K562 (cell line): ENCODE measurements around the gene POMP.

ENCODE experiments used
- EZH2 ChIP-seq: IDR thresholded peaks from 2 replicates; pipeline ENCODE4 v1.6.1; 2012; ENCODE audit warnings: low read depth, mild to moderate bottlenecking, inconsistent platforms, low read length, borderline replicate concordance
- NCOA2 ChIP-seq, 2 experiments: fragments of 450-650 bp; IDR thresholded peaks; 2 replicates each; pipeline ENCODE4 v1.6.1; 2018; ENCODE audit warnings: mild to moderate bottlenecking in 2 of 2, moderate library complexity in 1 of 2; ENCODE audit not compliant: partially characterized antibody in 2 of 2
- NFRKB ChIP-seq: fragments of 450-650 bp; IDR thresholded peaks from 2 replicates; pipeline ENCODE4 v1.6.1; 2016; ENCODE audit warnings: low read depth
- TCF7L2 ChIP-seq: fragments of 150-350 bp; IDR thresholded peaks from 2 replicates; pipeline ENCODE4 v1.6.1; 2016; ENCODE audit warnings: low read depth, mild to moderate bottlenecking, low read length, moderate library complexity
- TGIF2 ChIP-seq: sonication (generic); formaldehyde crosslinking; IDR thresholded peaks from 2 replicates; pipeline ENCODE4 v1.8.1; 2022; ENCODE audit warnings: mild to moderate bottlenecking, missing genetic modification reagents, moderate library complexity
- TF ChIP-seq, protein P1 (sequence below), 3 experiments: IDR thresholded peaks in 2 of 3; conservative IDR thresholded peaks in 1 of 3; 2 replicates each; pipeline ENCODE4 v1.5.1; 2011 to 2012; ENCODE audit warnings: low read length in 3 of 3, mild to moderate bottlenecking in 3 of 3, control low read depth in 2 of 3, improper control_type of control experiment in 1 of 3, inconsistent platforms in 1 of 3, low read depth in 1 of 3, mixed read lengths in 1 of 3, moderate library complexity in 1 of 3; ENCODE audit not compliant: insufficient read depth in 2 of 3
- TF ChIP-seq, protein P2 (sequence below): sonication (generic); formaldehyde crosslinking; IDR thresholded peaks from 2 replicates; pipeline ENCODE4 v1.8.0; 2022; ENCODE audit warnings: mild to moderate bottlenecking, low read depth, missing genetic modification reagents

GRCh38 chr13:28707629-28708427 is 48.9 kb downstream of the POMP start:
- TF ChIP-seq EZH2 (no peak), NFRKB (no peak), NCOA2 (IDR thresholded peaks at IDR 0.05; ENCODE audit: partially characterized antibody in 2 of 2) (no peak), TGIF2 (CRISPR knock-in tag) (no peak), TCF7L2 (no peak)
- TF ChIP-seq, protein P1, sequence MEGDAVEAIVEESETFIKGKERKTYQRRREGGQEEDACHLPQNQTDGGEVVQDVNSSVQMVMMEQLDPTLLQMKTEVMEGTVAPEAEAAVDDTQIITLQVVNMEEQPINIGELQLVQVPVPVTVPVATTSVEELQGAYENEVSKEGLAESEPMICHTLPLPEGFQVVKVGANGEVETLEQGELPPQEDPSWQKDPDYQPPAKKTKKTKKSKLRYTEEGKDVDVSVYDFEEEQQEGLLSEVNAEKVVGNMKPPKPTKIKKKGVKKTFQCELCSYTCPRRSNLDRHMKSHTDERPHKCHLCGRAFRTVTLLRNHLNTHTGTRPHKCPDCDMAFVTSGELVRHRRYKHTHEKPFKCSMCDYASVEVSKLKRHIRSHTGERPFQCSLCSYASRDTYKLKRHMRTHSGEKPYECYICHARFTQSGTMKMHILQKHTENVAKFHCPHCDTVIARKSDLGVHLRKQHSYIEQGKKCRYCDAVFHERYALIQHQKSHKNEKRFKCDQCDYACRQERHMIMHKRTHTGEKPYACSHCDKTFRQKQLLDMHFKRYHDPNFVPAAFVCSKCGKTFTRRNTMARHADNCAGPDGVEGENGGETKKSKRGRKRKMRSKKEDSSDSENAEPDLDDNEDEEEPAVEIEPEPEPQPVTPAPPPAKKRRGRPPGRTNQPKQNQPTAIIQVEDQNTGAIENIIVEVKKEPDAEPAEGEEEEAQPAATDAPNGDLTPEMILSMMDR (IDR thresholded peaks at IDR 0.05 in 2 of 3, conservative IDR thresholded peaks at IDR 0.05 in 1 of 3; ENCODE audit: insufficient read depth in 2 of 3, low read depth in 1 of 3, low read length in 3 of 3): no peak
- TF ChIP-seq, protein P2, sequence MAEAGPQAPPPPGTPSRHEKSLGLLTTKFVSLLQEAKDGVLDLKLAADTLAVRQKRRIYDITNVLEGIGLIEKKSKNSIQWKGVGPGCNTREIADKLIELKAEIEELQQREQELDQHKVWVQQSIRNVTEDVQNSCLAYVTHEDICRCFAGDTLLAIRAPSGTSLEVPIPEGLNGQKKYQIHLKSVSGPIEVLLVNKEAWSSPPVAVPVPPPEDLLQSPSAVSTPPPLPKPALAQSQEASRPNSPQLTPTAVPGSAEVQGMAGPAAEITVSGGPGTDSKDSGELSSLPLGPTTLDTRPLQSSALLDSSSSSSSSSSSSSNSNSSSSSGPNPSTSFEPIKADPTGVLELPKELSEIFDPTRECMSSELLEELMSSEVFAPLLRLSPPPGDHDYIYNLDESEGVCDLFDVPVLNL (CRISPR knock-in tag): no peak
